GM06990 (cell line): ENCODE results near the gene SLC25A23.

Source experiments
- DNase-seq: peaks from one replicate; pipeline ENCODE4 v3.0.0-alpha.2; 2011; ENCODE audit not compliant: insufficient read length; ENCODE audit errors: extremely low read depth
- H3K27me3 ChIP-seq: replicated peaks from 2 replicates; pipeline ENCODE4 v1.6.0; 2011; ENCODE audit warnings: low read length; ENCODE audit not compliant: control insufficient read depth, insufficient read depth
- H3K36me3 ChIP-seq: 2 replicates; pipeline ENCODE4 v1.5.1; 2011; ENCODE audit warnings: low read length; ENCODE audit not compliant: control insufficient read depth, insufficient read depth
- H3K4me3 ChIP-seq: replicated peaks from 2 replicates; pipeline ENCODE4 v1.5.1; 2011; ENCODE audit warnings: low read depth, mild to moderate bottlenecking, control low read depth, low read length
- TF ChIP-seq, protein P1 (sequence below): IDR thresholded peaks from 2 replicates; pipeline ENCODE4 v1.5.1; 2011; ENCODE audit warnings: low read length, control low read depth, mild to moderate bottlenecking, inconsistent platforms; ENCODE audit not compliant: insufficient read depth, poor library complexity, severe bottlenecking

The SLC25A23 gene

DNA sequence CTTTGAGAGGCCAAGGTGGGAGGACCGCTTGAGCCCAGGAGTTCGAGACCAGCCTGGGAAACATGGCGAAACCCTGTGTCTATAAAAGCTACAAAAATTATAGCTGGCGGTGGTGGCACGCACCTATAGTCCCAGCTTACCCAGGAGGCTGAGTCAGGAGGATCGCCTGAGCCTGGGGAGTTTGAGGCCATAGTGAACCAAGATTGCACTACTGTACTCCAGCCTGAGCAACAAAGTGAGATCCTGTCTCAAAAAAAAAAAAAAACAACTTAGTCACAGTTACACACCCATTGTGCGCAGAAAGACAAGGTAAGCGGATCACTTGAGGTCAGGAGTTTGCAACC lies 22.7 kb upstream of the SLC25A23 start:
- TF ChIP-seq, protein P1, sequence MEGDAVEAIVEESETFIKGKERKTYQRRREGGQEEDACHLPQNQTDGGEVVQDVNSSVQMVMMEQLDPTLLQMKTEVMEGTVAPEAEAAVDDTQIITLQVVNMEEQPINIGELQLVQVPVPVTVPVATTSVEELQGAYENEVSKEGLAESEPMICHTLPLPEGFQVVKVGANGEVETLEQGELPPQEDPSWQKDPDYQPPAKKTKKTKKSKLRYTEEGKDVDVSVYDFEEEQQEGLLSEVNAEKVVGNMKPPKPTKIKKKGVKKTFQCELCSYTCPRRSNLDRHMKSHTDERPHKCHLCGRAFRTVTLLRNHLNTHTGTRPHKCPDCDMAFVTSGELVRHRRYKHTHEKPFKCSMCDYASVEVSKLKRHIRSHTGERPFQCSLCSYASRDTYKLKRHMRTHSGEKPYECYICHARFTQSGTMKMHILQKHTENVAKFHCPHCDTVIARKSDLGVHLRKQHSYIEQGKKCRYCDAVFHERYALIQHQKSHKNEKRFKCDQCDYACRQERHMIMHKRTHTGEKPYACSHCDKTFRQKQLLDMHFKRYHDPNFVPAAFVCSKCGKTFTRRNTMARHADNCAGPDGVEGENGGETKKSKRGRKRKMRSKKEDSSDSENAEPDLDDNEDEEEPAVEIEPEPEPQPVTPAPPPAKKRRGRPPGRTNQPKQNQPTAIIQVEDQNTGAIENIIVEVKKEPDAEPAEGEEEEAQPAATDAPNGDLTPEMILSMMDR = no peak
- H3K27me3 ChIP-seq = no peaks in the 10 kb centered on the region
- H3K4me3 ChIP-seq = no peak overlapping the region; the same call in 1 of the 2 replicates
- DNase-seq = no peak
- peaks cover 7% of the 10 kb centered on the region for H3K36me3 ChIP-seq

GRCh38 chr19:6481541-6482342 lies 22.1 kb upstream of the SLC25A23 start, which contains the start of gene DENND1C:
Gene DENND1C, minus strand, starts transcription at chr19:6481787. Its CDS starts 92 bp downstream, at chr19:6481695.
- H3K27me3 ChIP-seq = no peaks in the 10 kb centered on the region
- TF ChIP-seq, protein P1 = peak; percentile 62
- H3K36me3 ChIP-seq = peaks cover 12% of the 10 kb centered on the region
- H3K4me3 ChIP-seq = peak within 1 kb of the TSS; percentile 79
- DNase-seq = peak; percentile 84

DNA sequence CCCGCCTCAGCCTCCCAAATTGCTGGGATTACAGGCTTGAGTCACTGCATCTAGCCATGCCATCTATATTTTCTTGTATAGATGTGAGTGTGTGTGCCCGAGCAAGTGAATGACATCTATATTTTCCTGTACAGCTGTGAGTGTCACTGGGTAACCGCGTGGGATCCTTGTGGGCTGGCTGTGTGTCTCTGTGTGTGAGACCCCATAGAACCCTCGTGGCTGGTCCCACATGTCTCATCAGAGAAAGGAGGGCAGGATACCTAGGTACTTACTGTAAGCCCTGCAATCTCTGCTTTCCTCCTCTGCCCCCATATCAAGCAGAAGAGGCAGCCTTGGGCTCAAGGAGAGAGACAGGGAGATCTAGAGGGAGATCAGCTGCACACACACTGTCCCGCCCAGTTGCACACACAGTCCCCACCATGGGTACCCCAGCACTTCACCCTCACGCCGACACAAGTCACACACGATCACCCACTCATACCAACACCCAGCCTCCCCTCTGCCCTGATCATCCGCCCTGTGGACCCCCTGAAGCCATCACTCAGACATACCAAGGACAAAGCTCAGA lies 21.3 kb upstream of the SLC25A23 start:
- TF ChIP-seq, protein P1 = no peak
- Histone ChIP-seq H3K27me3 (no peaks in the 10 kb centered on the region), H3K36me3 (peaks cover 18% of the 10 kb centered on the region), H3K4me3 (peak overlapping the region; percentile 79)
- DNase-seq = no peak

DNA sequence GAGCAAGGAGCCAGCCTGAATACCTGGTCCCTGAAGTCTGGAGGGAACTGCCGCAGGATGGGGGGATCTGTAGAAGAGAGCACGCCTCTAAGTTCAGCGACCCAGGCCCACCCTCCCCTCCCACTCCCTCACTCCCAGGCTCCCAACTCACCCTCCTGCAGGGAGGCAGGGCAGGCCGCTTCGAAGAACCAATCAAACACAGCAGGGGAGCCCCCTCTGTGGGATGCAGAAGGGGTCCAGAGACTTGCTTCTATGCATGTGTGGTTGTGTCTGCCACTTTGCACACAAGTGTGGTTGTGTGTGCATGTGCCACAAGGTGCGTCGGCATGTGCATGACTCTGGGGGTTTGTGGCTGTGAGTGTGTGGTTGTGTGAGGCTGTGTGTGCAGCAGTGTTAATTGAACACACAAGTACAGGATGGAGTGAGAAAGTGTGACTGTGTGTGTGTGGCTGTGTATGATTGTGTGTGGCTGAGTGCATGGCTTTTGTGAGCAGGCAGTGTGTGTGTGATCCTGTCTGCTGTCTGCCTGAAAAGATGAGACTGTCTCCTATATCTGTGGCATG lies 20.3 kb upstream of the SLC25A23 start:
- DNase-seq = no peak
- H3K4me3 ChIP-seq = no peak overlapping the region
- H3K36me3 ChIP-seq = peaks cover 27% of the 10 kb centered on the region
- no peaks in the 10 kb centered on the region for H3K27me3 ChIP-seq
- TF ChIP-seq, protein P1 = no peak

DNA sequence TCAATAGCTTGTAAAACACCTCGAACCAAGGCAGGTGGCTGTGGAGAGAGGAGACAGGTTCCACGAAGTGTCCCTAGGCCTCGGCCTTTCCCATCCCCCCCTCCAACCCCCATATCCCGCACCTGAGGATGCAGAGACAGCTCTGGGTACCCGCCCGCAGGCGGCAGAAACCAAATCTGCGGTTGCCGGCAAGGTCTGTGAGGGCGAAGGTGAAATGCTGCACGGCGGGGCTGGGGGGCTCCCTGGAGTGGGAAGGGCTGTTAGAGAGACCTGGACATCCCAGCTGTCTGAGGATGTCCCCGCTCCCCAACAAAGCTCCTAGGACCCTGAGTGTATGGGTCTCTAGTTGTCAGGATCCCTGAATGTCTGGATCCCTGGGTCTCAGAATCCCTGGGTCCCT lies 19.2 kb upstream of the SLC25A23 start:
- TF ChIP-seq, protein P1 = no peak
- no peak for DNase-seq
- Histone ChIP-seq H3K4me3 (no peak overlapping the region), H3K27me3 (no peaks in the 10 kb centered on the region), H3K36me3 (peaks cover 28% of the 10 kb centered on the region)
